K562 (cell line): ENCODE data around the gene YES1. TPM values are rescaled to one million over a fixed set of nuclear protein-coding genes. Genes with fewer than 3 reads are reported as not detected.
A peak's percentile ranks its signal among the peaks of the same experiment; 100 is the strongest.

Source experiments
- ATAC-seq: fragments of 200-7000 bp; cut with Tn5 transposase; 3 replicates; pipeline ENCODE4 v1.9.1; 2020; ENCODE audit warnings: moderate library complexity
- BruUV-seq: library from RNA; stranded (reverse); fragments of 400-500 nt; replicated peaks from 2 replicates; lab custom pipeline; 2021; lab: Mats Ljungman, UMichigan
- CTCF ChIA-PET: fragments of 300-600 bp; formaldehyde crosslinking; extraction: SDS; loops from one replicate; lab custom pipeline; 2021; ENCODE audit warnings: low intra/inter-chr PET ratio; lab: Yijun Ruan, JAX
- POLR2A ChIA-PET: fragments of 300-600, 350-650 bp; sonication (Branson Sonifier 250); formaldehyde crosslinking; extraction: SDS; loops from one replicate; lab custom pipeline; 2021; ENCODE audit warnings: antibody characterized with exemption, inconsistent platforms; lab: Yijun Ruan, JAX
- DNase-seq, 4 experiments: peaks; one replicate each; pipeline versions ENCODE4 v3.0.0 to v3.0.0-alpha.2; 2011 to 2018; ENCODE audit warnings: low spot score in 3 of 4, mixed read lengths in 3 of 4; ENCODE audit errors: extremely low read depth in 1 of 4
- FAIRE-seq: peaks from 2 replicates; lab custom pipeline; 2011; peaks lifted over from hg19 to GRCh38; lab: Jason Lieb, UNC
- H2AFZ ChIP-seq: 2 replicates; pipeline ENCODE4 v1.6.0; 2011; ENCODE audit warnings: low read depth, low read length, control low read depth, inconsistent platforms
- H3K27ac ChIP-seq: fragments of 200-600 bp; 3 replicates; pipeline ENCODE4 v1.8.0; 2011; ENCODE audit warnings: low read depth, mild to moderate bottlenecking, control low read depth, inconsistent platforms, low read length, moderate library complexity, mixed read lengths; ENCODE audit errors: extremely low read depth
- H3K27me3 ChIP-seq, 2 experiments: fragments of 300-600 bp in 1 of 2; 2 replicates in 1 of 2; 3 replicates in 1 of 2; pipeline versions ENCODE4 v1.6.0 to v1.8.0; 2011; ENCODE audit warnings: inconsistent platforms in 2 of 2, low read length in 2 of 2, mild to moderate bottlenecking in 1 of 2, mixed read lengths in 1 of 2, moderate library complexity in 1 of 2; ENCODE audit not compliant: control insufficient read depth in 2 of 2, insufficient read depth in 2 of 2
- H3K36me3 ChIP-seq: fragments of 300-600 bp; 3 replicates; pipeline ENCODE4 v1.8.0; 2011; ENCODE audit warnings: mild to moderate bottlenecking, low read length, inconsistent platforms; ENCODE audit not compliant: control insufficient read depth, insufficient read depth
- H3K4me1 ChIP-seq, 2 experiments: fragments of 200-600 bp in 1 of 2; replicated peaks in 1 of 2; 2 replicates in 1 of 2; 3 replicates in 1 of 2; pipeline versions ENCODE4 v1.5.1 to v1.8.0; 2011; ENCODE audit warnings: inconsistent platforms in 2 of 2, low read length in 2 of 2, mild to moderate bottlenecking in 1 of 2, mixed read lengths in 1 of 2, moderate library complexity in 1 of 2; ENCODE audit not compliant: control insufficient read depth in 2 of 2, insufficient read depth in 2 of 2
- H3K4me2 ChIP-seq: 2 replicates; pipeline ENCODE4 v1.6.1; 2011; ENCODE audit warnings: low read length, control low read depth, inconsistent platforms, mixed read lengths; ENCODE audit not compliant: insufficient read depth
- H3K4me3 ChIP-seq: fragments of 200-600 bp; sonication (generic), shearing (Covaris generic); 2 replicates; pipeline ENCODE4 v1.5.1; 2016; ENCODE audit warnings: control low read depth, inconsistent platforms
- H3K79me2 ChIP-seq: fragments of 200-600 bp; 3 replicates; pipeline ENCODE4 v1.8.0; 2011; ENCODE audit warnings: low read length, inconsistent platforms; ENCODE audit not compliant: control insufficient read depth, insufficient read depth
- H3K9ac ChIP-seq, 2 experiments: 2 replicates each; pipeline versions ENCODE4 v1.6.0 to v1.6.1; 2011; ENCODE audit warnings: low read depth in 2 of 2, low read length in 2 of 2, control low read depth in 1 of 2, inconsistent platforms in 1 of 2, mild to moderate bottlenecking in 1 of 2, mixed read lengths in 1 of 2; ENCODE audit not compliant: insufficient read depth in 1 of 2
- H3K9me1 ChIP-seq: one replicate; pipeline ENCODE4 v1.6.0; 2011; ENCODE audit warnings: inconsistent platforms, mild to moderate bottlenecking, low read length, moderate library complexity; ENCODE audit not compliant: control insufficient read depth, insufficient read depth
- H3K9me3 ChIP-seq: replicated peaks from 2 replicates; pipeline ENCODE4 v1.5.1; 2011; ENCODE audit warnings: low read depth, low read length, inconsistent platforms; ENCODE audit not compliant: control insufficient read depth, insufficient read depth
- H4K20me1 ChIP-seq: replicated peaks from 2 replicates; pipeline ENCODE4 v1.6.1; 2011; ENCODE audit warnings: low read length, inconsistent platforms, mixed read lengths; ENCODE audit not compliant: control insufficient read depth, insufficient read depth
- BRD4 ChIP-seq: fragments of 200-600 bp; sonication (generic); IDR thresholded peaks from 2 replicates; pipeline ENCODE4 v1.6.1; 2017; ENCODE audit warnings: inconsistent platforms
- DACH1 ChIP-seq: fragments of 450-650 bp; IDR thresholded peaks from 2 replicates; pipeline ENCODE4 v1.6.1; 2018; ENCODE audit not compliant: partially characterized antibody
- ESRRA ChIP-seq: fragments of 450-650 bp; IDR thresholded peaks from 2 replicates; pipeline ENCODE4 v1.6.1; 2014; ENCODE audit warnings: low read depth, mild to moderate bottlenecking, moderate library complexity, borderline replicate concordance
- KLF1 ChIP-seq: fragments of 450-650 bp; IDR thresholded peaks from 2 replicates; pipeline ENCODE4 v1.6.1; 2016; ENCODE audit warnings: missing genetic modification characterization, missing compliant biosample characterization
- MBD2 ChIP-seq: sonication (generic); IDR thresholded peaks from 2 replicates; pipeline ENCODE4 v1.6.1; 2016; ENCODE audit warnings: low read depth, borderline replicate concordance
- SMARCB1 ChIP-seq: IDR thresholded peaks from 2 replicates; pipeline ENCODE4 v1.6.1; 2011; ENCODE audit warnings: improper control_type of control experiment, low read depth; ENCODE audit not compliant: insufficient read length
- ZNF140 ChIP-seq: fragments of 250-450 bp; sonication (Bioruptor Pico); IDR thresholded peaks from 2 replicates; pipeline ENCODE4 v1.8.0; 2021; ENCODE audit warnings: moderate library complexity, mild to moderate bottlenecking, inconsistent platforms
- ZNF232 ChIP-seq: sonication (generic); formaldehyde crosslinking; IDR thresholded peaks from 2 replicates; pipeline ENCODE4 v1.8.0; 2022; ENCODE audit warnings: mild to moderate bottlenecking, missing genetic modification reagents
- ZNF699 ChIP-seq: fragments of 250-450 bp; sonication (Bioruptor Pico); IDR thresholded peaks from 2 replicates; pipeline ENCODE4 v1.8.0; 2021; ENCODE audit warnings: mild to moderate bottlenecking, moderate library complexity; ENCODE audit not compliant: insufficient replicate concordance
- WGBS: fragments of 100-300 bp; shearing (Covaris generic); methylation state at CpG from one replicate; pipeline ENCODE4 v1.1.6; 2016; ENCODE audit warnings: low coverage, mixed read lengths; ENCODE audit not compliant: insufficient coverage; ENCODE audit errors: missing lambda C conversion rate; 5-methylcytosine and 5-hydroxymethylcytosine counted together
- in situ Hi-C: fragments of 300-500 bp; cut with MboI; formaldehyde crosslinking; loops from 4 replicates; pipeline ENCODE4 v1.15.0; 2018; ENCODE audit warnings: inconsistent platforms, mixed read lengths
- intact Hi-C: fragments of 100-400 bp; cut with micrococcal nuclease; formaldehyde crosslinking; loops from 2 replicates; pipeline ENCODE4 v1.14.2; 2022
- polyA plus RNA-seq, 8 experiments: library from polyadenylated mRNA; depleted of rRNA in 4 of 8; stranded (reverse) in 5 of 8; unstranded in 3 of 8; fragments of >200 nt; fragmentation: Nextera tagmentation in 2 of 8; fragmentation: Illumina TruSeq in 1 of 8; extraction: Ambion mirVana in 2 of 8; extraction: Trizol in 1 of 8; gene quantifications; 2 replicates each; pipeline versions ENCODE4 v1.2.1 to v1.2.3, GENCODE V29; 2011 to 2014; ENCODE audit warnings: inconsistent platforms in 1 of 8, missing spikeins in 1 of 8
- total RNA-seq, 7 experiments: library from RNA; depleted of rRNA in 6 of 7; stranded (reverse); fragments of >200 nt in 6 of 7; fragmentation: Illumina TruSeq in 2 of 7; extraction: Trizol in 2 of 7; gene quantifications; 2 replicates each; pipeline versions ENCODE4 v1.2.1 to v1.2.3, GENCODE V29; 2011 to 2021; ENCODE audit warnings: low replicate concordance in 1 of 7

Gene YES1
- total and polyA plus RNA-seq, 9 of the 15 experiments (the other 6 are each of a cell fraction or from before 2014, with no cell fraction given): 37.2 to 115 (median 77.7) TPM

GRCh38 chr18:813172-814071, 1.4 kb upstream of the YES1 start (continued):
- TF ChIP-seq ZNF232 (CRISPR knock-in tag) (peak; percentile 28; the same call in 1 of the 2 replicates), MBD2 (no peak), KLF1 (tag) (no peak), SMARCB1 (peak; percentile 18), ESRRA (peak; percentile 96), ZNF140 (CRISPR knock-in tag) (no peak), BRD4 (0 out of 2 replicates have a peak, but pooled peaks have one; percentile 7), ZNF699 (no peak)
- TF ChIP-seq, all 486 proteins: peak for 64

- in situ Hi-C loops: no loop called here
- ATAC-seq (peak; percentile 80), DNase-seq (peak; percentile 94 to 97 (median 96)), FAIRE-seq (no peak)
- Histone ChIP-seq H3K27ac (peak overlapping the region; percentile 97), H3K36me3 (peaks cover 15% of the 10 kb centered on the region), H3K9me1 (no peaks in the 10 kb centered on the region), H3K79me2 (peaks cover 83% of the 10 kb centered on the region), H3K9ac (peak overlapping the region; percentile 93 to 94), H3K4me3 (peak overlapping the region; percentile 90), H4K20me1 (peaks cover 17% of the 10 kb centered on the region), H2AFZ (peak overlapping the region; percentile 73), H3K4me2 (peak overlapping the region; percentile 93), H3K27me3 (no peaks in the 10 kb centered on the region), H3K4me1 (peaks cover 32 to 41% of the 10 kb centered on the region in 2 experiments), H3K9me3 (no peaks in the 10 kb centered on the region)
- under 1% methylated on average over 61 of the region's 66 CpGs for WGBS
- ChIA-PET POLR2A (interaction anchor here (0.5 to 3.9 kb wide), 15 partner anchors 9 to 154 kb away, joined by 3 to 37 read pairs (median 4); no protein-coding TSS in a partner anchor), CTCF (no interaction called here)
- intact Hi-C loops: loop anchor here (2.0 kb wide), 1 partner anchor 38 kb away; no protein-coding TSS in a partner anchor
- BruUV-seq: TSS peak; percentile 80
- no peak for TF ChIP-seq DACH1
These were observed 532 bp upstream of the YES1 start for GRCh38 chr18:812376-813171.
